ENCODE measurements around the gene MTMR3. TPM values are rescaled to one million over a fixed set of nuclear protein-coding genes. Genes with fewer than 3 reads are reported as not detected.

Gene MTMR3
- total RNA-seq, 4 donors from 2014 or later = 33.5 to 46.5 (median 40.8) TPM

GRCh38 chr22:30073743-30074142, 190.8 kb downstream of the MTMR3 start:
- no peak for DNase-seq (ENCODE audit: extremely low spot score)
- peaks cover 0 to 10% (median 0%) of the 10 kb centered on the region in 4 donors for H3K27me3 ChIP-seq
- no peak overlapping the region for H3K27ac ChIP-seq (replicated peaks in 1 of 4)
- no peaks in the 10 kb centered on the region for H3K9me3 ChIP-seq
- no peak overlapping the region for H3K4me3 ChIP-seq
- intact Hi-C loops (cut with DNase I) = no loop called here
- TF ChIP-seq POLR2AphosphoS5 (IDR thresholded peaks at IDR 0.05) = no peak
- TF ChIP-seq EP300 (IDR thresholded peaks at IDR 0.05) = no peak
- TF ChIP-seq POLR2A (IDR thresholded peaks at IDR 0.05; ENCODE audit: low read depth) = no peak
- no peak for TF ChIP-seq CTCF (IDR thresholded peaks at IDR 0.05)
- H3K4me1 ChIP-seq = no peaks in the 10 kb centered on the region
- whole genome bisulfite sequencing = 45% methylated on average over 2 of the region's 2 CpGs
- no peaks in the 10 kb centered on the region for H3K36me3 ChIP-seq

GRCh38 chr22:30074147-30074546, 191.2 kb downstream of the MTMR3 start:
- 43% methylated on average over 3 of the region's 3 CpGs for WGBS
- TF ChIP-seq POLR2AphosphoS5 (IDR thresholded peaks at IDR 0.05) (no peak), POLR2A (IDR thresholded peaks at IDR 0.05; ENCODE audit: low read depth) (no peak), EP300 (IDR thresholded peaks at IDR 0.05) (no peak), CTCF (IDR thresholded peaks at IDR 0.05) (no peak)
- intact Hi-C loops (cut with DNase I) = no loop called here

GRCh38 chr22:30074994-30075393, 192.0 kb downstream of the MTMR3 start:
- WGBS = 86% methylated on average over 3 of the region's 3 CpGs
- no peak overlapping the region for H3K27ac ChIP-seq (replicated peaks in 1 of 4)
- peaks cover 0 to 21% (median 5%) of the 10 kb centered on the region in 4 donors for H3K27me3 ChIP-seq
- no peak overlapping the region for H3K4me3 ChIP-seq
- H3K9me3 ChIP-seq = no peaks in the 10 kb centered on the region
- H3K4me1 ChIP-seq = peaks cover 0 to 3% (median 2%) of the 10 kb centered on the region in 4 donors
- TF ChIP-seq CTCF (IDR thresholded peaks at IDR 0.05) (no peak), POLR2A (IDR thresholded peaks at IDR 0.05; ENCODE audit: low read depth) (no peak), EP300 (IDR thresholded peaks at IDR 0.05) (no peak), POLR2AphosphoS5 (IDR thresholded peaks at IDR 0.05) (no peak)
- no peak for DNase-seq (ENCODE audit: extremely low spot score)
- H3K36me3 ChIP-seq = no peaks in the 10 kb centered on the region
- intact Hi-C loops (cut with DNase I) = no loop called here

More at GRCh38 chr22:30074147-30074546, 191.2 kb downstream of the MTMR3 start:
- no peak for DNase-seq (ENCODE audit: extremely low spot score)
- Histone ChIP-seq H3K36me3 (no peaks in the 10 kb centered on the region), H3K9me3 (no peaks in the 10 kb centered on the region), H3K27ac (replicated peaks in 1 of 4) (no peak overlapping the region), H3K4me1 (no peaks in the 10 kb centered on the region), H3K27me3 (peaks cover 0 to 12% (median 0%) of the 10 kb centered on the region in 4 donors), H3K4me3 (no peak overlapping the region)

- Histone ChIP-seq H3K36me3 (no peaks in the 10 kb centered on the region), H3K27ac (replicated peaks in 1 of 4) (no peak overlapping the region), H3K9me3 (no peaks in the 10 kb centered on the region), H3K27me3 (peaks cover 0 to 37% (median 11%) of the 10 kb centered on the region in 4 donors), H3K4me3 (no peak overlapping the region), H3K4me1 (peaks cover 0 to 7% (median 5%) of the 10 kb centered on the region in 4 donors)
- intact Hi-C loops (cut with DNase I) = no loop called here
- WGBS = 91% methylated on average over 3 of the region's 3 CpGs
- TF ChIP-seq EP300 (IDR thresholded peaks at IDR 0.05) (no peak), POLR2A (IDR thresholded peaks at IDR 0.05; ENCODE audit: low read depth) (no peak), CTCF (IDR thresholded peaks at IDR 0.05) (no peak), POLR2AphosphoS5 (IDR thresholded peaks at IDR 0.05) (no peak)
- no peak for DNase-seq (ENCODE audit: extremely low spot score)
These were observed 194.4 kb downstream of the MTMR3 start for GRCh38 chr22:30077279-30077880.

Measured in esophagus muscularis mucosa (tissue), 4 donors.